PFSK-1 (cell line): Measurements from ENCODE around the gene MAST3.
A peak's percentile ranks its signal among the peaks of the same experiment; 100 is the strongest.

Source experiments
- FOXP2 ChIP-seq: optimal IDR thresholded peaks from 2 replicates; pipeline ENCODE3; 2011; ENCODE audit warnings: borderline replicate concordance, control low read depth, inconsistent platforms; ENCODE audit not compliant: insufficient read depth; ENCODE audit errors: extremely low read length, extremely low read depth
- POLR2AphosphoS5 ChIP-seq: IDR thresholded peaks from 2 replicates; pipeline ENCODE4 v1.6.1; 2012; ENCODE audit warnings: low read depth, mild to moderate bottlenecking, control low read depth, low read length, moderate library complexity
- REST ChIP-seq, 2 experiments: IDR thresholded peaks; 2 replicates each; pipeline versions ENCODE4 v1.6.1 to v1.8.0; 2011 to 2012; ENCODE audit warnings: low read depth in 2 of 2, low read length in 2 of 2, control low read depth in 1 of 2, inconsistent platforms in 1 of 2, mild to moderate bottlenecking in 1 of 2, moderate library complexity in 1 of 2; ENCODE audit not compliant: insufficient read depth in 1 of 2
- SIN3A ChIP-seq: IDR thresholded peaks from 2 replicates; pipeline ENCODE4 v1.6.1; 2012; ENCODE audit warnings: mild to moderate bottlenecking, low read length, moderate library complexity, borderline replicate concordance; ENCODE audit not compliant: insufficient read depth
- TAF1 ChIP-seq: IDR thresholded peaks from 2 replicates; pipeline ENCODE4 v1.6.1; 2012; ENCODE audit warnings: low read length, control low read depth, borderline replicate concordance; ENCODE audit not compliant: insufficient read depth

The MAST3 gene

GRCh38 chr19:18093439-18094161 is 4.0 kb upstream of the MAST3 start:
- no peak for TF ChIP-seq REST (IDR thresholded peaks at IDR 0.05; ENCODE audit: insufficient read depth in 1 of 2, low read depth in 2 of 2, low read length in 2 of 2)
- TF ChIP-seq FOXP2 = no peak
- TF ChIP-seq POLR2AphosphoS5 = no peak
- no peak for TF ChIP-seq TAF1
- no peak for TF ChIP-seq SIN3A

- no peak for TF ChIP-seq SIN3A
- TF ChIP-seq FOXP2 = no peak
Measured at GRCh38 chr19:18096258-18096657, 1.3 kb upstream of the MAST3 start.

GRCh38 chr19:18097993-18098890 is 664 bp downstream of the MAST3 start:
- TF ChIP-seq POLR2AphosphoS5 = no peak

- no peak for TF ChIP-seq POLR2AphosphoS5
- TF ChIP-seq FOXP2 = no peak
- no peak for TF ChIP-seq SIN3A
- no peak for TF ChIP-seq REST (IDR thresholded peaks at IDR 0.05; ENCODE audit: insufficient read depth in 1 of 2, low read depth in 2 of 2, low read length in 2 of 2)
- no peak for TF ChIP-seq TAF1
Measured at GRCh38 chr19:18098891-18099622, 1.5 kb downstream of the MAST3 start.

- no peak for TF ChIP-seq TAF1
- no peak for TF ChIP-seq SIN3A
- TF ChIP-seq POLR2AphosphoS5 = no peak
- no peak for TF ChIP-seq FOXP2
- TF ChIP-seq REST (IDR thresholded peaks at IDR 0.05; ENCODE audit: insufficient read depth in 1 of 2, low read depth in 2 of 2, low read length in 2 of 2) = no peak
Measured at GRCh38 chr19:18099623-18099995, 2.0 kb downstream of the MAST3 start.

GRCh38 chr19:18100710-18101109 is 3.1 kb downstream of the MAST3 start:
- TF ChIP-seq SIN3A (no peak), POLR2AphosphoS5 (peak; percentile 62; the same call in 1 of the 2 replicates), FOXP2 (peak; percentile 16), TAF1 (peak; percentile 48; the same call in 1 of the 2 replicates), REST (IDR thresholded peaks at IDR 0.05; ENCODE audit: insufficient read depth in 1 of 2, low read depth in 2 of 2, low read length in 2 of 2) (peak in 1 of 2 experiments; percentile 51; a peak in 1 of 4 replicates)
